ENCODE results near the gene GLT8D2. TPM values are rescaled to one million over a fixed set of nuclear protein-coding genes. Genes with fewer than 3 reads are reported as not detected.
"Not testable (repeated sequence)": the region's sequence is repeated elsewhere in the genome, so short reads cannot be mapped to it uniquely, and the experiment has no call there.

The GLT8D2 gene
- total and polyA plus RNA-seq, 2 donors (not counting 3 experiments of a cell fraction or from before 2014, with no cell fraction given): 1.7 to 2.6 TPM

GRCh38 chr12:104022786-104023185 lies 27.2 kb downstream of the GLT8D2 start:
- no TSS peak for BruUV-seq (replicated peaks)
- Histone ChIP-seq H3K9ac (replicated peaks; ENCODE audit: extremely low read depth, insufficient read depth, low read length) (no peak overlapping the region), H3K9me3 (replicated peaks; ENCODE audit: control insufficient read depth, insufficient read depth, low read length) (no peaks in the 10 kb centered on the region), H3K36me3 (ENCODE audit: control insufficient read depth in 2 of 2, extremely low read depth in 1 of 2, insufficient read depth in 2 of 2, low read length in 2 of 2) (no peaks in the 10 kb centered on the region), H3K4me2 (ENCODE audit: insufficient read depth, low read length) (no peak overlapping the region), H3K4me3 (replicated peaks in 1 of 3; ENCODE audit: insufficient read depth in 1 of 3, low read depth in 1 of 3, low read length in 3 of 3) (no peak overlapping the region), H3K4me1 (ENCODE audit: control insufficient read depth, extremely low read depth, insufficient read depth, low read length) (no peaks in the 10 kb centered on the region), H4K20me1 (replicated peaks; ENCODE audit: control insufficient read depth, extremely low read depth, insufficient read depth, low read length) (no peaks in the 10 kb centered on the region), H3K27ac (ENCODE audit: insufficient read depth, low read depth, low read length) (no peak overlapping the region), H3K79me2 (ENCODE audit: control insufficient read depth, insufficient read depth, low read length) (no peaks in the 10 kb centered on the region), H3K27me3 (ENCODE audit: control insufficient read depth in 2 of 2, insufficient read depth in 2 of 2, low read length in 2 of 2) (peaks cover 0 to 23% of the 10 kb centered on the region in 2 experiments), H2AFZ (ENCODE audit: low read depth, low read length) (no peak overlapping the region), H3K9me1 (replicated peaks; ENCODE audit: control insufficient read depth, extremely low read depth, insufficient read depth, low read length) (no peaks in the 10 kb centered on the region)
- TF ChIP-seq MYC (IDR thresholded peaks at IDR 0.05; ENCODE audit: low read depth, low read length): no peak
- TF ChIP-seq POLR2AphosphoS5 (IDR thresholded peaks at IDR 0.05; ENCODE audit: insufficient read depth, low read depth, low read length): no peak
- no peak for TF ChIP-seq EZH2 (IDR thresholded peaks at IDR 0.05; ENCODE audit: borderline replicate concordance, low read depth, low read length, severe bottlenecking)
- no peak for TF ChIP-seq MAX (IDR thresholded peaks at IDR 0.05; ENCODE audit: insufficient read depth, insufficient read length)
- no peak for TF ChIP-seq FOS (IDR thresholded peaks at IDR 0.05; ENCODE audit: borderline replicate concordance, insufficient read depth, low read length)
- TF ChIP-seq POLR2A (IDR thresholded peaks at IDR 0.05; ENCODE audit: low read depth, low read length): no peak
- no peak for TF ChIP-seq JUN (IDR thresholded peaks at IDR 0.05; ENCODE audit: borderline replicate concordance, insufficient read depth, insufficient read length, low read depth)
- no peak for TF ChIP-seq CTCF (IDR thresholded peaks at IDR 0.05; ENCODE audit: extremely low read depth in 1 of 2, insufficient read depth in 1 of 2, low read depth in 1 of 2, low read length in 2 of 2)
- TF ChIP-seq GATA2 (IDR thresholded peaks at IDR 0.05; ENCODE audit: insufficient read depth, insufficient read length, low read depth, low read length): no peak
- ChIA-PET POLR2A (no interaction called here), CTCF (no interaction called here)
- no peak for DNase-seq (ENCODE audit: low read depth, low spot score)
- intact Hi-C loops (cut with micrococcal nuclease) (no loop called here), dilution Hi-C loops (cut with MboI; ENCODE audit: extremely low pct_ligation_motif_present, low sequenced_read_pairs) (no loop called here)
- FAIRE-seq: no peak

GRCh38 chr12:104021862-104022261 lies 28.1 kb downstream of the GLT8D2 start:
- not testable (repeated sequence) for BruUV-seq (replicated peaks)

More at GRCh38 chr12:104021862-104022261, 28.1 kb downstream of the GLT8D2 start:
- H3K4me2 ChIP-seq (ENCODE audit: insufficient read depth, low read length); H3K9me3 ChIP-seq (replicated peaks; ENCODE audit: control insufficient read depth, insufficient read depth, low read length); H3K79me2 ChIP-seq (ENCODE audit: control insufficient read depth, insufficient read depth, low read length); H2AFZ ChIP-seq (ENCODE audit: low read depth, low read length); H3K9me1 ChIP-seq (replicated peaks; ENCODE audit: control insufficient read depth, extremely low read depth, insufficient read depth, low read length); H3K4me3 ChIP-seq (replicated peaks in 1 of 3; ENCODE audit: insufficient read depth in 1 of 3, low read depth in 1 of 3, low read length in 3 of 3); POLR2A ChIA-PET; dilution Hi-C loops (cut with MboI; ENCODE audit: extremely low pct_ligation_motif_present, low sequenced_read_pairs); DNase-seq (ENCODE audit: low read depth, low spot score); H4K20me1 ChIP-seq (replicated peaks; ENCODE audit: control insufficient read depth, extremely low read depth, insufficient read depth, low read length); CTCF ChIA-PET; H3K9ac ChIP-seq (replicated peaks; ENCODE audit: extremely low read depth, insufficient read depth, low read length); intact Hi-C loops (cut with micrococcal nuclease); H3K4me1 ChIP-seq (ENCODE audit: control insufficient read depth, extremely low read depth, insufficient read depth, low read length); H3K36me3 ChIP-seq (ENCODE audit: control insufficient read depth in 2 of 2, extremely low read depth in 1 of 2, insufficient read depth in 2 of 2, low read length in 2 of 2); FAIRE-seq; H3K27ac ChIP-seq (ENCODE audit: insufficient read depth, low read depth, low read length): not testable (repeated sequence)
- peaks cover 0 to 20% of the 10 kb centered on the region in 2 experiments for H3K27me3 ChIP-seq (ENCODE audit: control insufficient read depth in 2 of 2, insufficient read depth in 2 of 2, low read length in 2 of 2)

Measured in endothelial cell of umbilical vein (primary cell).